ENCODE data around the gene DDO.

Gene DDO

DNA sequence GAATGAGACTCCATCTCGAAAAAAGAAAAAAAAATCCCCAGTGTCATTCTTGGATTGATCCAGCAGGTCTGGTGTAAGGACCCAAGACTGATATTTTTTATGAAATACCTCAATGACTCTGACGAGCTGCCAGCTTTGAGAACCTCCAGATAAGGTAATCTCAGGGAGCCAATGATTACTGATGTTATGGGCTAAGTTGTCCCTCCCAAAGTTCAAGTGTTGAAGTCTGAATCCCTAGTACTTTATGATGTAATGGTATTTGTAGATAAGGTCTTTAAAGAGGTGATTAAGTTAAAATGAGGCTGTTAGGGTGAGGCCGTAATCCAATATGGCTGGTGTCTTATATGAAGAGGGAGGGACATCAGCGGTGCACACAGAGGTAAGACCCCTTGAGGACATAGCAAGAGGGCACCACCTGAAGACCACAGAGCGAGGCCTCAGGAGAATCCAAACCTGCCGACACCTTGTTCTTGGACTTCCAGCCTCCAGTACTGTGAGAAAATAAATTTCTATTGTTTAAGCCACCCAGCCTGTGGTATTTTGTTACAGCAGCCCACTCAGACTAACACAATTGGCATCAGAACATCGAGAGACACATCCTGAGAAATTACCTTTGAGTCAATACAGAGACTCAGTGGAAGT, 19.7 kb upstream of the DDO start:
- DNase-seq (ENCODE audit: low read depth), result no peak

DNA sequence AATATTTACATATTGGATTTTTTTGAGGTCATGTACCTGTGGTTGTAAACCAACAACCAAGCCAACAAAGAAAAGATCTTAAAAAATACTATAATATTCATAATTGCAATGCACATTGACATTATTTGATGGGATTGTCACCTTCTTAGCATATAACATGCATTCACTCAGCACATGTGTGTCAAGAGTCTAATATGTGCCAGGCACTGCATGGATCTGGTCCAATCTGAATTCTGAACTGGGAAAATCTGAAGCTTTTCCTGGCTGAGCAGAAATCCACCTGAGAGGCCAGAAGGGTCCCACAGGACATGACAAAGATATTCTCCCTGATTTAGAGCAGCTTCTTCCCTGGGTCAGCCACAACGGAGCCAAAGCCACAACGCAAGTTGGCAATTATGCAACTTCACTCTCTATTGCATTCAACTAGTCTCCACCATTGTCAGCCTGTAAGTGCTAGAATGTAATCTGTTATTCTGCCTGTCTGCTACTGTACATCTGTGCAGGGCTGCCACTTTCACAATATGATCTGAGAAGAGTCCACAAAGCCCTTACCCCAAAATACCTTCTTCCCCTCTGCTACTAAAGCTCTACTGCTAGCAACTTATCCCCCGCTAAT, 17.0 kb upstream of the DDO start:
- no peak overlapping the region for H3K4me3 ChIP-seq (ENCODE audit: low read length)
- DNase-seq (ENCODE audit: low read depth), result no peak
- TF ChIP-seq, protein P1, sequence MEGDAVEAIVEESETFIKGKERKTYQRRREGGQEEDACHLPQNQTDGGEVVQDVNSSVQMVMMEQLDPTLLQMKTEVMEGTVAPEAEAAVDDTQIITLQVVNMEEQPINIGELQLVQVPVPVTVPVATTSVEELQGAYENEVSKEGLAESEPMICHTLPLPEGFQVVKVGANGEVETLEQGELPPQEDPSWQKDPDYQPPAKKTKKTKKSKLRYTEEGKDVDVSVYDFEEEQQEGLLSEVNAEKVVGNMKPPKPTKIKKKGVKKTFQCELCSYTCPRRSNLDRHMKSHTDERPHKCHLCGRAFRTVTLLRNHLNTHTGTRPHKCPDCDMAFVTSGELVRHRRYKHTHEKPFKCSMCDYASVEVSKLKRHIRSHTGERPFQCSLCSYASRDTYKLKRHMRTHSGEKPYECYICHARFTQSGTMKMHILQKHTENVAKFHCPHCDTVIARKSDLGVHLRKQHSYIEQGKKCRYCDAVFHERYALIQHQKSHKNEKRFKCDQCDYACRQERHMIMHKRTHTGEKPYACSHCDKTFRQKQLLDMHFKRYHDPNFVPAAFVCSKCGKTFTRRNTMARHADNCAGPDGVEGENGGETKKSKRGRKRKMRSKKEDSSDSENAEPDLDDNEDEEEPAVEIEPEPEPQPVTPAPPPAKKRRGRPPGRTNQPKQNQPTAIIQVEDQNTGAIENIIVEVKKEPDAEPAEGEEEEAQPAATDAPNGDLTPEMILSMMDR (IDR thresholded peaks at IDR 0.05; ENCODE audit: insufficient read depth, low read depth, low read length, missing control alignments), result no peak

More for the DNA sequence above, 19.7 kb upstream of the DDO start:
- H3K4me3 ChIP-seq (ENCODE audit: low read length), result no peak overlapping the region
- TF ChIP-seq, protein P1 (IDR thresholded peaks at IDR 0.05; ENCODE audit: insufficient read depth, low read depth, low read length, missing control alignments), result no peak

DNA sequence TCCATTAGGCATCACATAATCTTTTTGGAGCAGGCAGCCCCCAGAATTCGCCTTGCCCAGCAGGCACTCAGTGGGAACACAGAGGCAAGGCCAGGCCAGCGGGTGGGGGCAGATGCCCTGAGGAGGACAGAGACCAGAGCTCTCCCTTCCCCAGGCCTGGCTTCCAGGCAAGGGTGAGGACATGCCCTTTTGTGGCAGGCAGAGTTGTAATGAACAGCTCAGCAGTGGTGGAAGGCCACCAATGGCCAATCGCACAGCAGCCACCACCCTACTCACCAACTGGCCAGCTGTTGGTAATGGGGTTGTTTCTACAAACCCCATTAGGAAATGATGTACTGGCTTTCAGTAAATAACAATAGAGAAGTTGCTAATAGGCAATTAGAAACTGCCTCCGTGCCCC, 15.4 kb upstream of the DDO start:
- DNase-seq (ENCODE audit: low read depth), result no peak
- TF ChIP-seq, protein P1 (IDR thresholded peaks at IDR 0.05; ENCODE audit: insufficient read depth, low read depth, low read length, missing control alignments), result no peak
- H3K4me3 ChIP-seq (ENCODE audit: low read length), result no peak overlapping the region

DNA sequence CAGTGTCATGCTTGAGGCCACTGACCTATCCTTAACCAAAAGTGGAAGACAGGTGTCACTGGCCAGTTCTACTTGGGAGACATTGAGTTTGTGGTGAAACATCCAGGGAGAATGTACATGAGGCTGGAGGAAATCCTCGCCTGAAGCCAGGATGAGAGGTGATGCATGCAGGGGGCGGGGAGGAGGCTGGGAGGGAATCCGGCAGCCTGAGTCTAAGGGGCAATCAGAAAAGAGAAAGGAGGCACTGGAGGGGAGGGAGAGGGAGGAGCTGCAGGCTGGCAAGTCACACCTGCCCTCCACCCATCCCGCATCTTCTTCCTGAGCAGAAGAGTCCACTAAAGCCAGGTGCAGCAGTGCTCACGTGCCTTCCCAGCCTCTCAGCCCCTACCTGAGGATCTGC, 14.9 kb upstream of the DDO start:
- H3K4me3 ChIP-seq (ENCODE audit: low read length), result no peak overlapping the region
- TF ChIP-seq, protein P1 (IDR thresholded peaks at IDR 0.05; ENCODE audit: insufficient read depth, low read depth, low read length, missing control alignments), result no peak
- peak; percentile 13 for DNase-seq (ENCODE audit: low read depth)

DNA sequence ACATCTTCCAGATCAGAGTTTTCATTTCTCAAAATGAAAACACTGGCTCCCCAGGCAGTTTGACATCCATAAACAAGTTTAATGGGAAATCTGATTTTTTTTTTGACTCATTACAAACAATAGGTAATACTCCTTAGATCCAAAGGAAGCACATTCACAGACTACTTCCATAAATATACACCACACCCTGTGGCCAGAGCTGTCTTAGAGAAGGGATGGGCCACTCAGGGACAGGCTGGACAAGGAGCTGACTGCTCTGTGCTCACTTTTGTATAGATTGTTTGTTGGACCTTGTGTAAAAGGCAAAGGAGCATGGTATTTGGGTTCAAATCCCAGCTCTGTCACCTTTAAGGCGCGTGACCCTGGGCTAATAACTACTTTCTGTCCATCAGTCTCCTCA, 12.8 kb upstream of the DDO start:
- H3K4me3 ChIP-seq (ENCODE audit: low read length), result no peak overlapping the region
- DNase-seq (ENCODE audit: low read depth), result peak; percentile 13
- TF ChIP-seq, protein P1 (IDR thresholded peaks at IDR 0.05; ENCODE audit: insufficient read depth, low read depth, low read length, missing control alignments), result no peak

DNA sequence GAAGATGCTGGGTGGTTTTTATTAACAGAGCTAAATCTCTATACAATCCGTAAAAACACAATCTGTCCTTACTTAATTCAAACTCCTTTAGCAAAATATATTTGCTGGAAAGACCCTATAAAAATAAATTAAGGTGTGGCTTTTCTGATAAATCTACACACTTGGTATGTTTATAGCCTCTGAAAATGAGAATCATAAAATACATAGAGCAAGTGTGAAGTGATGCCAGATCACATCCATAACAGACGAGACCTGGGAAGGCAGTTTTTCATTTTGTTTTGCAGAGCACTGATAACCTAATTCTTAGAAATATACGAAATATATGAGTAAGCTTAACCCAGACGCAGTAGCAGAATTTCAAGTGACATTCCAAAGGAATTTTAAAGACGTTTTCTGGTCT, 10.4 kb upstream of the DDO start:
- H3K4me3 ChIP-seq (ENCODE audit: low read length), result no peak overlapping the region
- no peak for DNase-seq (ENCODE audit: low read depth)
- TF ChIP-seq, protein P1 (IDR thresholded peaks at IDR 0.05; ENCODE audit: insufficient read depth, low read depth, low read length, missing control alignments), result no peak

DNA sequence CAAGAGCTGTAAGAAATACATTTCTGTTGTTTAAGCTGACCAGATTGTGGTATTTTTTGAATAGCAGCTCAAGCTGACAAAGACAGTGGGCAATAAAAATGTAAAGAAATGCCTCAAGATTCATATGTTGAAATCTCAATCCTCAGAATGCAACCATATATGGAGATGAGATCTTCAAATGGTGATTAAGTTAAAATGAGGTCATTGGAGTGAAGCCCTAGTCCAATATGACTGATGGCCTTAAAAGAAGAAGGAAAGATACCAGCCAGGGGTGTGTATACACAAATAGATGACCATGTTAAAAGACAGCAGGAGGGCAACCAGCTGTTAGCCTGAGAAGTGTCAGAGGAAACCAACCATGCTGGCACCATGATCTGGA, 7.1 kb upstream of the DDO start:
- H3K4me3 ChIP-seq (ENCODE audit: low read length), result no peak overlapping the region
- TF ChIP-seq, protein P1 (IDR thresholded peaks at IDR 0.05; ENCODE audit: insufficient read depth, low read depth, low read length, missing control alignments), result no peak
- no peak for DNase-seq (ENCODE audit: low read depth)
